Left ventricle myocardium inferior (tissue), 1 donor: ENCODE data around the gene NCAPD2. TPM values are rescaled to one million over a fixed set of nuclear protein-coding genes. Genes with fewer than 3 reads are reported as not detected.

ENCODE experiments used
- DNase-seq: peaks from one replicate; pipeline ENCODE4 v3.0.0-alpha.2; 2020
- H3K27ac ChIP-seq: fragments of 200-600 bp; replicated peaks from 2 replicates; pipeline ENCODE4 v1.8.0; 2021
- H3K27me3 ChIP-seq: fragments of 200-600 bp; 2 replicates; pipeline ENCODE4 v1.8.0; 2021; ENCODE audit warnings: low read depth
- H3K36me3 ChIP-seq: fragments of 200-600 bp; 2 replicates; pipeline ENCODE4 v1.8.0; 2021
- H3K4me1 ChIP-seq: fragments of 200-600 bp; 2 replicates; pipeline ENCODE4 v1.8.0; 2021
- H3K4me3 ChIP-seq: fragments of 200-600 bp; 2 replicates; pipeline ENCODE4 v1.8.0; 2021; ENCODE audit warnings: mild to moderate bottlenecking, moderate library complexity
- H3K9me3 ChIP-seq: fragments of 200-600 bp; replicated peaks from 2 replicates; pipeline ENCODE4 v1.8.0; 2021
- intact Hi-C: fragments of 100-400 bp; cut with micrococcal nuclease; formaldehyde crosslinking; loops from one replicate; pipeline ENCODE4 v1.11.0; 2022
- total RNA-seq: library from RNA; stranded (reverse); fragmentation: NEBNext Ultra II Directional; extraction: Animal tissue kit (Norgen Biotek cat#: 25700); gene quantifications from one replicate; pipeline ENCODE4 v1.2.1, GENCODE V29; 2021
- TF ChIP-seq, protein P1 (sequence below): fragments of 200-600 bp; IDR thresholded peaks from 2 replicates; pipeline ENCODE4 v1.8.0; 2021; ENCODE audit warnings: antibody characterized with exemption, mild to moderate bottlenecking, borderline replicate concordance
- donor health status: DM: no; HTN: yes; CAD: no; lungs with severe emphysema.

NCAPD2 gene
- total RNA-seq, 1 donor from 2014 or later, result 9.2 TPM

DNA sequence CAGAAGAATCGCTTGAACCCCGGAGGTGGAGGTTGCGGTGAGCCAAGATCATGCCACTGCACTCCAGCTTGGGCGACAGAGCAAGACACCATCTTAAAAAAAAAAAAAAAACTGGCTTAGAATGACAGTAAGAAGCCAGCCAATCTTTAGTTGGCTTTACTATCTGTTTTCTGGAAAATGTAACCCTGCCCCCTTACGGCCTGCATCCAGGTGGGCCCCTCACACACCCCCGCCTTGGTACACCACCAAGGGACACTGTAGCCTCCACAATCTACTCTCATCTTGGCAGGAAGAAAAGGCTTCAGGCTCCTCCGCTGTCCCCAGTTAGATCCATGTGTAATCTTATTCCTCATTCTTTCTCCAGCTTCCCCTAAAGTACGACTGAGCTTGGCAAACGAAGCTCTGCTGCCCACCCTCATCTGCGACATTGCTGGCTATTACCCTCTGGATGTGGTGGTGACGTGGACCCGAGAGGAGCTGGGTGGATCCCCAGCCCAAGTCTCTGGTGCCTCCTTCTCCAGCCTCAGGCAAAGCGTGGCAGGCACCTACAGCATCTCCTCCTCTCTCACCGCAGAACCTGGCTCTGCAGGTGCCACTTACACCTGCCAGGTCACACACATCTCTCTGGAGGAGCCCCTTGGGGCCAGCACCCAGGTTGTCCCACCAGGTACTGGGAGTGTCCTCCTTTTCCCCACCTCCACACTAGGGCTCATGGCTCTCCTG, 35.5 kb upstream of the NCAPD2 start:
- Histone ChIP-seq H3K27me3 (no peaks in the 10 kb centered on the region), H3K4me3 (no peak overlapping the region), H3K36me3 (peaks cover 99% of the 10 kb centered on the region), H3K27ac (no peak overlapping the region), H3K9me3 (no peaks in the 10 kb centered on the region), H3K4me1 (peaks cover 23% of the 10 kb centered on the region)
- intact Hi-C loops, result no loop called here
- TF ChIP-seq, protein P1, sequence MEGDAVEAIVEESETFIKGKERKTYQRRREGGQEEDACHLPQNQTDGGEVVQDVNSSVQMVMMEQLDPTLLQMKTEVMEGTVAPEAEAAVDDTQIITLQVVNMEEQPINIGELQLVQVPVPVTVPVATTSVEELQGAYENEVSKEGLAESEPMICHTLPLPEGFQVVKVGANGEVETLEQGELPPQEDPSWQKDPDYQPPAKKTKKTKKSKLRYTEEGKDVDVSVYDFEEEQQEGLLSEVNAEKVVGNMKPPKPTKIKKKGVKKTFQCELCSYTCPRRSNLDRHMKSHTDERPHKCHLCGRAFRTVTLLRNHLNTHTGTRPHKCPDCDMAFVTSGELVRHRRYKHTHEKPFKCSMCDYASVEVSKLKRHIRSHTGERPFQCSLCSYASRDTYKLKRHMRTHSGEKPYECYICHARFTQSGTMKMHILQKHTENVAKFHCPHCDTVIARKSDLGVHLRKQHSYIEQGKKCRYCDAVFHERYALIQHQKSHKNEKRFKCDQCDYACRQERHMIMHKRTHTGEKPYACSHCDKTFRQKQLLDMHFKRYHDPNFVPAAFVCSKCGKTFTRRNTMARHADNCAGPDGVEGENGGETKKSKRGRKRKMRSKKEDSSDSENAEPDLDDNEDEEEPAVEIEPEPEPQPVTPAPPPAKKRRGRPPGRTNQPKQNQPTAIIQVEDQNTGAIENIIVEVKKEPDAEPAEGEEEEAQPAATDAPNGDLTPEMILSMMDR, result no peak
- DNase-seq, result no peak

GRCh38 chr12:6459004-6459337, 34.9 kb upstream of the NCAPD2 start:
- peaks cover 20% of the 10 kb centered on the region for H3K4me1 ChIP-seq
- intact Hi-C loops, result no loop called here
- no peak overlapping the region for H3K27ac ChIP-seq
- no peaks in the 10 kb centered on the region for H3K27me3 ChIP-seq
- TF ChIP-seq, protein P1, result no peak
- peaks cover 98% of the 10 kb centered on the region for H3K36me3 ChIP-seq
- no peaks in the 10 kb centered on the region for H3K9me3 ChIP-seq
- DNase-seq, result no peak
- no peak overlapping the region for H3K4me3 ChIP-seq

- Histone ChIP-seq H3K27ac (peak overlapping the region; percentile 65), H3K4me1 (peaks cover 24% of the 10 kb centered on the region), H3K9me3 (no peaks in the 10 kb centered on the region), H3K27me3 (no peaks in the 10 kb centered on the region), H3K36me3 (peaks cover 95% of the 10 kb centered on the region), H3K4me3 (peak overlapping the region; percentile 17)
- TF ChIP-seq, protein P1, result no peak
- no peak for DNase-seq
- intact Hi-C loops, result no loop called here
Measured at GRCh38 chr12:6460751-6461371, 33.0 kb upstream of the NCAPD2 start.

- Histone ChIP-seq H3K4me3 (no peak overlapping the region), H3K27ac (peak overlapping the region; percentile 65), H3K4me1 (peaks cover 25% of the 10 kb centered on the region), H3K36me3 (peaks cover 95% of the 10 kb centered on the region), H3K9me3 (no peaks in the 10 kb centered on the region), H3K27me3 (no peaks in the 10 kb centered on the region)
- no peak for DNase-seq
- intact Hi-C loops, result no loop called here
- TF ChIP-seq, protein P1, result no peak
Measured at GRCh38 chr12:6461401-6462233, 32.3 kb upstream of the NCAPD2 start.

- TF ChIP-seq, protein P1, result no peak
- Histone ChIP-seq H3K9me3 (no peaks in the 10 kb centered on the region), H3K4me3 (no peak overlapping the region), H3K27me3 (no peaks in the 10 kb centered on the region), H3K27ac (peak overlapping the region; percentile 65), H3K4me1 (peaks cover 25% of the 10 kb centered on the region), H3K36me3 (peaks cover 87% of the 10 kb centered on the region)
- intact Hi-C loops, result no loop called here
- no peak for DNase-seq
Measured at GRCh38 chr12:6462234-6462995, 31.5 kb upstream of the NCAPD2 start.
